HuH-7.5 (cell line): ENCODE data around the gene MICU1.
"Not testable (repeated sequence)": the region's sequence is repeated elsewhere in the genome, so short reads cannot be mapped to it uniquely, and the experiment has no call there.

Experiments
- DNase-seq: peaks from one replicate; pipeline ENCODE4 v3.0.0; 2011; ENCODE audit warnings: low spot score

Gene MICU1, protein sequence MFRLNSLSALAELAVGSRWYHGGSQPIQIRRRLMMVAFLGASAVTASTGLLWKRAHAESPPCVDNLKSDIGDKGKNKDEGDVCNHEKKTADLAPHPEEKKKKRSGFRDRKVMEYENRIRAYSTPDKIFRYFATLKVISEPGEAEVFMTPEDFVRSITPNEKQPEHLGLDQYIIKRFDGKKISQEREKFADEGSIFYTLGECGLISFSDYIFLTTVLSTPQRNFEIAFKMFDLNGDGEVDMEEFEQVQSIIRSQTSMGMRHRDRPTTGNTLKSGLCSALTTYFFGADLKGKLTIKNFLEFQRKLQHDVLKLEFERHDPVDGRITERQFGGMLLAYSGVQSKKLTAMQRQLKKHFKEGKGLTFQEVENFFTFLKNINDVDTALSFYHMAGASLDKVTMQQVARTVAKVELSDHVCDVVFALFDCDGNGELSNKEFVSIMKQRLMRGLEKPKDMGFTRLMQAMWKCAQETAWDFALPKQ

DNA sequence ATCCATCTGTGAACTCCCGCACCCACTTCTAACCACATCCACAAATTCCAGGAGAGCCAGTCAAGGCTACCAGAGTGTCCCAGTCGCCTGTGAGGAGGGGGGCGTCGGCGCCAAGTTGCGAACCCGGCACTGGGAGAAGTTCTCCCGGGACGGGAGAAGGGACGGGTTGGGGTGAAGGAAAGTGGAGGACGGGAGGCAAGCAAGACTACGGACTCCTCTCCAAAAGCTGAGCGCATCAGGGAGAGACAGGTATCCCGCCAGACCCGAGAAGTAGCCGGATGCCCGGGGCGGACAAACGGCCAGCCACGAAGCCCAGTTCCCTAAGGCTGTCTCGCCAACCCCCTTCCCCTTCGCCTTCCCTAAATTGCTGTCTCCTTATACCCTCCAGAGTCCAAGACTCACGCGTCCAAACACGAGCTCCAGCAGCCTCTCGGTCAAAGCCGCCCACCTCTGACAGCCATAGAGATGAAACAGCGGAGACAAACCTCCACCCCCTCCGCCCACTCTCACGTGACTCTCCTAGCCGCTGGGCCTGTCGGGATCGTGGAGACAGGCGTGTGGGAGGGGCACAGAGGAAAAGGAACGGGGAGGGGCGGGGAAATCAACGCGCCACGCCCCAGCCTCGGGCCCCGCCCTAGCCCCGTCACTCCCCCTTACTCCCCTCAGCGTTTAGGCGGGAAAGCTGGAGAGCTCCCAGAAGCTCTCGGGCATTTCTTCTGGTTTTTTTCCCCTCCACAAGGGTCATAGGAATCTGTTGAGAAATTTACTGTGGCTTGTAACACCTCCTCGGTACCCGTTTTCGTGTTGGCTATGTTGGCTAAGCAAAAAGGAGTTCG, at the start of gene MICU1:
Gene MICU1 (minus strand): TSS at position 472 of the 836 bp plus-strand sequence. CDS start 59,286 bp downstream, outside the sequence.
- DNase-seq: peak; percentile 68

DNA sequence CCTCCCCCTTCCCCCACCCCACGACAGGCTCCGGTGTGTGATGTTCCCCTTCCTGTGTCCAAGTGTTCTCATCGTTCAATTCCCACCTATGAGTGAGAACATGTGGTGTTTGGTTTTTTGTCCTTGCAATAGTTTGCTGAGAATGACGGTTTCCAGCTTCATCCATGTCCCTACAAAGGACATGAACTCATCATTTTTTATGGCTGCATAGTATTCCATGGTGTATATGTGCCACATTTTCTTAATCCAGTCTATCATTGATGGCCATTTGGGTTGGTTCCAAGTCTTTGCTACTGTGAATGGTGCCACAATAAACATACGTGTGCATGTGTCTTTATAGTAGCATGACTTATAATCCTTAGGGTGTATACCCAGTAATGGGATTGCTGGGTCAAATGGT, 48.3 kb upstream of the MICU1 start:
- not testable (repeated sequence) for DNase-seq

GRCh38 chr10:72673280-72673679, 47.4 kb upstream of the MICU1 start:
- no peak for DNase-seq

GRCh38 chr10:72667207-72667864, 41.5 kb upstream of the MICU1 start:
- DNase-seq: no peak

GRCh38 chr10:72665925-72666324, 40.0 kb upstream of the MICU1 start:
- no peak for DNase-seq

DNA sequence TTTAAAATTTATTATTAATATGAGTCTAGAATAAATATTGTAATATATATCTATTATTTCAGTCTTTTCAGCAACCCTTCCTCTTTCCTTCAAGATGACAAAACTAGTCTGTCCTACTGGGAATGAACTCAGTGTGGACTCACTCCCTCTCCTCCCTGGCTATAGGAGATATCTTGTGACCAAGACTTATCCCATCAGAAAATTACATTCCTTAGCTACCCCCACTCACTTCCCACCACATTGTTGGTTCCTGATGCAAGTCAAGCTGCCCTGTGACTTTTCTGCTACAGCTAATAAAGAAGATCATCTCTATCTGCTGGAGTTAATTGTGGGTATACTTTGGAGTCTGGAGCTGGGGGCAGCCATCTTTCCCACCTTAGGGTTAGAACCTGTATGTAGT, 38.1 kb upstream of the MICU1 start:
- DNase-seq: no peak

GRCh38 chr10:72661431-72661830, 35.6 kb upstream of the MICU1 start:
- no peak for DNase-seq

DNA sequence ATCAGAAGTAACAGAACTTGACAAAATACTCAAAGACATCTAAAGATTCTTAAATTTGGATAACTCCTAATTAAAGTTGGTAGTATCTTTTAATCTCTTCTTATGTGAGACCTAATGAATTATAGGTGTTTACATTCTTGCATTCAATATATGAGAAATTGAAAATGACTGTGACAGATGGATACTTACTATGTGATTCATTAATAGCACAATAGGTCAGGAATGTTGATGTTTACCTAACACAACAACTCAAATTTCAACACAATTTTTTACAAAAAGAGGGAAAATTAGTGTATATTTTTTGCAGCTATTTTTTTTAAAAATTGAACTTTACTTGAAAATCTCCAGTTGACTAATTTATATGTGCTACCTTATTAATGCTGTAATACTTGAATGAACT, 34.3 kb upstream of the MICU1 start:
- no peak for DNase-seq

DNA sequence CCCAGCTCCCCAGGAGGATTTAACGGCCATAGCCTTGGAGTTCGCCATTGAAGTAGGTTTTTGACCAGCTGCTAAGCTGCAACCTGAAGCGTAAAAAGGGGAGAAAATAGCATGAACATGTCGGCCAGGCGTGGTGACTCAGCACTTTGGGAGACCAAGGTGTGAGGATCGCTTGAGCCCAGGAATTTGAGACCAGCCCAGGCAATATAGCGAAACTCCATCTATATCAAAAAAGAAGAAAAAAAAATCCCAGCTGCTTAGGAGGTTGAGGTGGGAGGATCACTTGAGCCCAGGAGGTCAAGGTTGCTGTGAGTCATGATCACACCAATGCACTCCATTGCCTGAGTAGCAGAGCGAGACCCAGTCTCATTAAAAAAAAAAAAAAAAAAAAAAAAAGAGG, 33.8 kb upstream of the MICU1 start:
- no peak for DNase-seq

- DNase-seq: no peak
Observed at GRCh38 chr10:72658696-72659400, 33.0 kb upstream of the MICU1 start.

DNA sequence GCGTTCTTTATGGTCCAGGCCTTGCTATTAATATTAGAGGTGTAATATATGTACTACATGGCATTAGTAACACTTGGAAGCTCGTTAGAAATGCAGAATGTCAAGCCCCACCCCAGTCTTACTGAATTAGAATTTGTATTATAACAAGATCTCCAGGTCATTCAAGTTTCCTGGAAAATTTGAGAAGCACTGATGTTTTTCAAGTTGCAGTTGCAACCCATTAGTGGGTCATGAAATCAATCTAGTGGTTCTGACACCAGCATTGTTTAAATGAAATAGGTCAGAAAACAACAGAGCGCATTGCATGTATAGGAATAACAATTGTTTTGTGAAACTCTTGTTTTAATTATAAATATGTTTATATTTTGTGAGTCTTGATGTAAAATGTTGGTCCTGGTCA, 28.8 kb upstream of the MICU1 start:
- no peak for DNase-seq

DNA sequence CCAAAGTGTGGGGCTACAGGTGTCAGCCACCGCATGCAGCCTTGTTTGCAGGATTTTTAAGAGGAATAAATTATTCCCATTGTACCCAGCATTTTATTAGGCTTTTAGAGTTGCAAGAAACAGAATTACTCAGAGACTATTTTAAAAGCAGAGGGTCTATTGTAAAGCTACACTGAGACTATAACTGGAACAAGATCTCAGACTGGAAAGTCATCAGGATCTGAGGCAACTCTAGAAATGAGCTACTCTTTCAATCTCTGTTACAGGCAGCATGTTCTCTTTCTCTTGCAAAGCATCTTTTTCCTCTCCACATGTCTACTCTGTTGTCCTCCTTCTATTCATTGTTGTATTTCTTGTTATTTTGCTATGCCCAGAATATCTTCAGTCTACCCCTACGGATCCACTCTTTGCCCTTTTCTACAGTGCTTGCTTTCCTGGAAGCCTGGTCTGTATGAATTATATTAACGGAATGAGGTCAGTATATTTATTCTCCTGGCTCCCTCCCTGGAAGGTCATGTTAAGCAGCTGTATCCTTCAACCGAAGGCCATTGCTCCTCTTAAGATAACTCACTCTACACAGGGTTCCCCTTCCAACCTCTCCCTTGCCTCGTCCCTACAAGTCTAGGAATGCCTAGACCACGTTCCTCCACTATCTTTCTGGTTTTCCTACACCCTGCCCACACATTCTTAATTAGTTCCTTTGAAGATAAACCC, 27.7 kb upstream of the MICU1 start:
- DNase-seq: no peak

GRCh38 chr10:72649291-72649690, 23.4 kb upstream of the MICU1 start:
- no peak for DNase-seq

- no peak for DNase-seq
Observed at GRCh38 chr10:72648301-72648700, 22.4 kb upstream of the MICU1 start.

- not testable (repeated sequence) for DNase-seq
Observed at GRCh38 chr10:72646971-72647370, 21.1 kb upstream of the MICU1 start.

- DNase-seq: no peak
Observed at GRCh38 chr10:72645263-72645858, 19.5 kb upstream of the MICU1 start.

GRCh38 chr10:72642318-72642717, 16.4 kb upstream of the MICU1 start:
- no peak for DNase-seq

DNA sequence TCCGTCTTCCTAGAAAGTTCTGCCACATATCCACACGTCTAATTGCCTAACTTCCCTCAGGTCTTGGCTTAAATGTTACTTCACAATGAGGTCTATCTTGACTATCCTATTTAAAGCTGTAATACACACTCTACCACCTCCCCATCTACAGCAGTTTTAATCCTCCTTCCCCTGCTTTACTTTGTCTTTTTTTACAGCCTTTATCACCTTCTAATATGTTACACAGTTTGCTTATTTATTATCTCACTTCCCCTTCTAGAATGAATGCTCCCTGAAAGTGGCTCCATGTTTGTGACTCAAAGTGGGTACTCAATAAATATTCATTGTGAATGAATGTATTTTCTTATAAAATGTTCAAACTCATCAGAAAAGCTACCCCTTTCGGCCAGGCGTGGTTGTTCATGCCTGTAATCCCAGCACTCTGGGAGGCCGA, 13.6 kb upstream of the MICU1 start:
- DNase-seq: no peak

- DNase-seq: no peak
Observed at GRCh38 chr10:72638586-72639440, 12.9 kb upstream of the MICU1 start.

GRCh38 chr10:72637398-72637857, 11.5 kb upstream of the MICU1 start:
- no peak for DNase-seq
